Neutrophil (primary cell): ENCODE results near the gene CIAO1.

Source experiments
- H3K27ac ChIP-seq: fragments of 200-600 bp; sonication (generic); 2 replicates; pipeline ENCODE4 v1.5.1; 2016; ENCODE audit warnings: mild to moderate bottlenecking, moderate library complexity
- H3K27me3 ChIP-seq: fragments of 200-600 bp; sonication (generic); 2 replicates; pipeline ENCODE4 v1.6.0; 2016; ENCODE audit warnings: mild to moderate bottlenecking
- H3K36me3 ChIP-seq: fragments of 200-600 bp; sonication (generic); 2 replicates; pipeline ENCODE4 v1.5.1; 2017
- H3K4me1 ChIP-seq, 2 experiments: fragments of 200-600 bp in 1 of 2; sonication (generic) in 1 of 2; 1 replicate in 1 of 2; 2 replicates in 1 of 2; pipeline versions ENCODE4 v1.5.1 to v1.6.1; 2013 to 2016; ENCODE audit warnings: low read depth in 1 of 2, low read length in 1 of 2, mild to moderate bottlenecking in 1 of 2, moderate library complexity in 1 of 2; ENCODE audit not compliant: control insufficient read depth in 1 of 2, insufficient read depth in 1 of 2
- H3K4me3 ChIP-seq, 2 experiments: fragments of 200-600 bp in 1 of 2; sonication (generic) in 1 of 2; 1 replicate in 1 of 2; 2 replicates in 1 of 2; pipeline ENCODE4 v1.5.1; 2013 to 2016; ENCODE audit warnings: low read depth in 1 of 2, low read length in 1 of 2, mild to moderate bottlenecking in 1 of 2, moderate library complexity in 1 of 2
- H3K9me3 ChIP-seq: fragments of 200-600 bp; sonication (generic); 2 replicates; pipeline ENCODE4 v1.5.1; 2016
- CTCF ChIP-seq: fragments of 200-600 bp; sonication (generic); IDR thresholded peaks from 2 replicates; pipeline ENCODE4 v1.5.1; 2016; ENCODE audit warnings: antibody characterized with exemption

CIAO1 gene

GRCh38 chr2:96305091-96305978 lies 39.3 kb downstream of the CIAO1 start, which contains the start of gene SNRNP200:
TSS of gene SNRNP200 (minus strand) at chr2:96305546. CDS start at chr2:96305437, 109 bp downstream.
- H3K4me1 ChIP-seq, result peaks cover 38% of the 10 kb centered on the region in 2 experiments
- TF ChIP-seq CTCF, result no peak
- no peaks in the 10 kb centered on the region for H3K27me3 ChIP-seq

GRCh38 chr2:96305979-96306308 lies 39.9 kb downstream of the CIAO1 start:
- Histone ChIP-seq H3K27ac (peak overlapping the region; percentile 86), H3K9me3 (no peaks in the 10 kb centered on the region), H3K4me3 (peak overlapping the region; percentile 80 to 94), H3K27me3 (no peaks in the 10 kb centered on the region), H3K36me3 (peaks cover 32% of the 10 kb centered on the region), H3K4me1 (peaks cover 38% of the 10 kb centered on the region in 2 experiments)
- no peak for TF ChIP-seq CTCF

More at GRCh38 chr2:96305091-96305978, 39.3 kb downstream of the CIAO1 start, which contains the start of gene SNRNP200:
- Histone ChIP-seq H3K9me3 (no peaks in the 10 kb centered on the region), H3K4me3 (peak within 1 kb of the TSS; percentile 80 to 94), H3K36me3 (peaks cover 38% of the 10 kb centered on the region), H3K27ac (peak within 1 kb of the TSS; percentile 86)

DNA sequence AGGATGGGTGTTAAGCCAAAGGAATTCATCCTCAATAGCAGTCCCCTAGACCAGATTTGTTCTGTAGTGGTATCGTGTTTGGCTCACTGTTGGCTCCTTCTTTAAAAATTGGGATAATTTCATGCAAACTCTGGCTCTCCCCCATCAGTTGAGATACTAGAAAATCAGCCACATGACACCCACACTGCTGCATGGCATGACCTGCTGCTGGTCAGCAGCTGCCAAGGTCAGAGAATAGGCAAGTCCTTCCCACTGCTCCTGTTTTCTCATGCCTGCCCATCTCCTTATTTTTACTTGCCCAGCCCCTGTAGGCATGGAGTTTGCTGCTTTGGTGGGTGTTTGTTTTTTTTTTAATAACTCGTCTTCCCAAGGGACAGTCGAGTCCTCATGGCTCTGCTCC lies 40.3 kb downstream of the CIAO1 start:
- H3K27me3 ChIP-seq, result no peaks in the 10 kb centered on the region
- H3K27ac ChIP-seq, result peak overlapping the region; percentile 86
- H3K36me3 ChIP-seq, result peaks cover 28% of the 10 kb centered on the region
- peak overlapping the region; percentile 80 to 94 for H3K4me3 ChIP-seq
- H3K9me3 ChIP-seq, result no peaks in the 10 kb centered on the region
- peaks cover 38% of the 10 kb centered on the region in 2 experiments for H3K4me1 ChIP-seq
- TF ChIP-seq CTCF, result no peak

DNA sequence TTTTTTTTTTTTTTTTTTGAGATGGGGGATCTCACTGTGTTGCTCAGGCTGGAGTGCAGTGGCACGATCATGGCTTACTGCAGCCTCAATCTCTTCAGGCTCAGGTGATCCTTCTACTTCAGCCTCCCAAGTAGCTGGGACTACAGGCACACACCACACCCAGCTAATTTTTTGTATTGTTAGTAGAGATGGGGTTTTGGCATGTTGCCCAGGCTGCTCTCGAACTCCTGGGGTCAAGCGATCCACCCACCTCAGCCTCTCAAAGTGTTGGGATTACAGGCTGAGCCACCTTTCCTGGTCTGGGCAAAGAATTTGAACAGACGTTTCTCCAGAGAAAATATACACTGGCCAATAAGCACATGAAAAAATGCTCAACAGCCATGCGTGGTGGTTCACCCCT lies 42.2 kb downstream of the CIAO1 start:
- H3K27ac ChIP-seq, result no peak overlapping the region
- no peaks in the 10 kb centered on the region for H3K9me3 ChIP-seq
- H3K4me3 ChIP-seq, result no peak overlapping the region
- peaks cover 38% of the 10 kb centered on the region in 2 experiments for H3K4me1 ChIP-seq
- TF ChIP-seq CTCF, result no peak
- H3K27me3 ChIP-seq, result no peaks in the 10 kb centered on the region
- peaks cover 9% of the 10 kb centered on the region for H3K36me3 ChIP-seq

DNA sequence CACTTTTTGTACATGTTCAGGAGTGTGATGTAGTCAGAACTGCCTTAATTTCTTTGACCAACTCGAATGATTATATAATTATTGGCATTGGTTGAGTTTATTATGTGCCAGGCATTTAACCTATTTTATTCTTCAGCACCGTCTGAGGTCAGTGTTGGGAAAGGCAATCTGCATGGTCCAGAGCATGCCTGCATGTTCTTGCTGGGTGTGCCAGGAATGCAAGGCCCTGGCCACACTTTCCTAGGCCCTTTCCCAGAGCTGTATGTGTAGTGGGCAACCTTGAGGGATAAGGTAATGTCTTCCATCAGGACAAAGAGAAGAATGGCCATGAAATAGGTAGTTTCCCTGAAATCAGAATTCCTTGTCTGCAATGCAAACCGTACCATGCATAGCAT lies 49.0 kb downstream of the CIAO1 start:
- H3K36me3 ChIP-seq, result no peaks in the 10 kb centered on the region
- H3K9me3 ChIP-seq, result no peaks in the 10 kb centered on the region
- peaks cover under 1% of the 10 kb centered on the region for H3K27me3 ChIP-seq
- no peak for TF ChIP-seq CTCF
- H3K4me3 ChIP-seq, result no peak overlapping the region
- H3K4me1 ChIP-seq, result peaks cover 3% of the 10 kb centered on the region in 2 experiments
- no peak overlapping the region for H3K27ac ChIP-seq
